Stimulated activated naive CD4-positive, alpha-beta T cell treated with Interleukin-2 at 50 U/mL for 16 hours (primary cell): ENCODE measurements around the gene SUGP1.
"Not testable (repeated sequence)": the region's sequence is repeated elsewhere in the genome, so short reads cannot be mapped to it uniquely, and the experiment has no call there.

Source experiments
- DNase-seq: peaks from one replicate; lab custom pipeline; 2025; lab: John Stamatoyannopoulos, UW

SUGP1 gene

DNA sequence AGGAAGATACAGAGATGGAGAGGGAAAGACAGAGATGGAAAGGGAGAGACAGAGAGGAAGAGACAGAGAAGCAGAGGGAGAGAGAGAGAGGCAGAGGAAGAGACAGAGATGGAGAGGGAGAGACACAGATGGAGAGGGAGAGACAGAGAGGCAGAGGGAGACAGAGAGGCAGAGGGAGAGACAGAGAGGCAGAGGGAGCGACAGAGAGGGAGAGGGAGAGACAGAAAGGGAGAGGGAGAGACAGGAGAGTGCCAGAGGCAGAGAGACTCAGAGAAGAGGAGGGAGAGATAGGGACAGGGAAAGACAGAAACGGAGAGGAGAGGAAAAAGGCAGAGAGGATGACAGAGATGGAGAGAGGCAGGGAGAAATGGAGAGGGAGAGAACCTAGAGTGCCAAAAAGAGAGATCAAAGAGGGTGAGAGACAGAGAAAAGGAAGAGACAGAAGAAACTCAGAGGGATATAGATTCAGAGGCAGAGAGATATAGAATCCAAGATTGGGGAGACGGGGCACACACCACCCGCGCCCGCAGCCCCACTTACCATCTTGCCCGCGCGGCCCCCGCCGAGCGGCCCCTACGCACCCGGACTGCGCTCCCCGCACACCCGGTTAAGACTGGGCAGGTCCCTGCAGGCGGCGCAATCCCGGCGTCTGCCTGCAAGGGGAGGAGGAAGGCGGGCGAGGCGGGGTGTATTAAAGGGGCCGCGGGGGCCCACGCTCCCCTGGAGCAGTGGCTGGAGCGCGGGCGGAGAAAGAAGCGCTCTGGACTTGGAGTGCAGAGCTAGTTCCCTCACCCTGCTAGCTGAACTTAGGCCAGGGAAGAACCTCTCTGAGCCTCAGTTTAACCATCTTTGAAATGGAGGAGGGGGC lies 57.9 kb downstream of the SUGP1 start:
- DNase-seq, result no peak

DNA sequence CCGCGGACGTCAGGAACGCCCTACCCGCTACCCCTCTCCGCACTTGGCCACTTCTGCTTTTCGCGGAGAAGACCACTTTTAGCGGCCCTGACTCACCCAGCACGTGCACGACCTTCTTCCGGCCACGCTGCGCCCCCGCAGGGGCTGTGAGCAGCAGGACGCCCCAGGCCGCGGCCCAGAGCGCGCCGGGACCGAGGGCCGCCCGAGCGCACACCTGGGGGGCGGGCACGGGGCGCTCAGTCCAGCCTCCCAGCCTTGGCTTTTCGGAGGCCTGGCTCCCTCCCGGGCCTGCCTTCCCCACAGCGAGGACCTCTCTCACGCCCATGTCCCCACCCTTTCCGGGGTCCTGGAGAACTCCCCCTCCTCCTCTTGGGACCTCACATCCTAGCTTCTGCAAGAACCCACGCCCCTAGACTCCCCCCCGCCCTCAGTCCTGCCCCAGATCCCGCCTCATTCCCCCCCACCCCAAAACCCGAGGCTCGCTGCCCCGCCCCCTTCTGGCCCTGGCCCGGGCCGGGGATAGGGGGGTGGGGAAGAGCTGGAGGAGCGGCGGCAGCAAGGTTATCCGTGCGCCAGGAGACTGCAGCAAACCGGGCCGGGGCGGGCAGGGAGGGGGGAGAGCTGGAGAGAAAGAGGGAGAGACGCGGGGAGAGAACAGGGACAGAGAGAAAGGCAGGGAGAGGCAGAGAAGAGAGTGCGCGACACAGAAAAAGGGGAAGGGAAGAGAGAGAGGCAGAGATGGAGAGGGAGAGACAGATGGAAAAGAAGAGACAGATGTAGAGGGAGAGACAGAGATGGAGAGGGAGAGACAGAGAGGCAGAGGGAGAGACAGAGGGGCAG lies 58.7 kb downstream of the SUGP1 start:
- no peak for DNase-seq

DNA sequence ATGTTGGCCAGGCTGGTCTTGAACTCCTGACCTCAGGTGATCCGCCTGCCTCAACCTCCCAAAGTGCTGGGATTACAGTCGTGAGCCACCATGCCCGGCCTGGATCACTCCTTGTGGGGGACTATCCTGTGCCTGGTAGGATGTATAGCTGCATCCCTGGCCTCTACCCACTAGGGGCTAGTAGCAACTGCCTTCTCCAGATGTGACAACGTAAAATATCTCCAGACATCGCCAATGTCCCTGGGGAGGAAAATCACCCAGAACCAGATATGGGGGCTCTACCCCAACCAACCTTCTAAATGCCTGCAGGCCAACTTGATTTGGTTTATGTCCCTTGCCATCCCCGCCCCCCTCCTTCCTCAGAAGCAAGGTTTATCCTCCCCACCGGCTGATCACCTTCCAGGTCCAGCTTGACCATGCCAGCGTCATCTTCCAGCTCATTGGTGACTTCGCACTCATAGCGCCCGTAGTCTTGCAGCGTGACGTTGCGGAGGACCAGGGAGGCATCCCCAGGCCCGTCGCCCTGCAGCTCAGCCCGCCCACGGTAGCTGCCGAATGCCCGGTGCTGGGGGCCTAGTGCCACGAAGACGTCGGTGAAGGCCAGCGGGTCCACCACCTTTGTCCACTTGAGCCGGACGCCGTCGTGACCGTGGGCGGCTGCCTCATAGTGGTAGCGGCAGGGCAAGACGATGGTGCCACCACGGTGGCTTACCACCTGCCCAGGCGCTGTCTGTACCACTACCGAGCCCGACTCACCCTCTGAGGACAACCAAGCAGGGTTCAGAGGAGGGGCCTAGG lies 59.7 kb downstream of the SUGP1 start:
- no peak for DNase-seq

DNA sequence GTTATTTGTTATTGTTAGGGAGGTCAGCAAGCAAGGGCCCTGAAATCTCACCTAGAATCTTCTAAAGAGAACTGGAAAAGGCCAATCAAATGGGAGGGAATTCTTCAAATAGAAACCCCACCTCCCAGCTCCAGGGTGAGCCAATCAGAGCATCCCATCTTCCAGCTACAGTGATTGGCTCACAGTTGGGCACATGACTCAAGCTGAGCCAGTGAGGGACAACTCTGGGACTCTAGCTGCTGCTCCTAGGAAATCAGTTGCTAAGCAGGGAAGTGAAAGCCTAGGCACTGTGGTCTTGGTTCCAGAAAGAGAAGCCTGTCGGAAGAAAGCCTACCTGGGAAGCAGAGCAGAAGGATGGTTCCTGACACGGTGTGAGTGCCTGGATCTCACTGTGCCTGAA lies 60.6 kb downstream of the SUGP1 start:
- no peak for DNase-seq

DNA sequence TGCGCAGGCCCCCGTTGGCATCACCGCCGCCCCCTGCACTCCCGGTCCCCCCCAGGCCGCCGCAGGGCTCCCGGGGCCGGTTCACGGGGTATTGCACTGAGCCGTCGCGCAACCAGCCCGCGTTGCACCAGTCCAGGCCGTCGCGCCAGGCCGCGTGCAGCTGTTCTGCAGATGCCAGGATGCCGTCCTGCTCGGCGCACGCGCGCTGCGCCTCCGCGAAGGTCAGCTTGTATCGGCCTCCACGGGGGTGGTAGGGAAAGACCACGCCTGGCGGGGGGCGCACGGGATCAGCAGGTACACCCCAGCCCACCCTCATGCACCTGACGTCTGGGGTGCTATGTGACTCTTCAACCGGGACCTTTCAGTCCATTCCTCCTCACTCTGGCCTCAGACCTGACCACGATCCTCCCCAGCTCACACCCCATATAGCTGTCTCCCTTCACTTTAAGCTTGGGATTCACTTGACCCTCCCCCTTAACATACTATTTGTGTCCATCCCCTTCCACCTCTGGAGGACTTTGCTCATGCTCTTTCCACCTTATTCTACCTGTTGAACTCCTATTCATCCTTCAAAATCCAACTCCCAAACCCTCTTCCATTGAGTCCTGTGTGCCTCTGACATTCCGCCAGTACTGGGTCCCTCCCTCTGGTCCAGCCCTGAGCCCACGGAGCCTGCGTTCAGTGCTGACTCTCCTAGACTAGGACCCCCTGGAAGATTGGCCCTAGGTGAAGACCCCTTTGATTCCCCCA lies 61.5 kb downstream of the SUGP1 start:
- no peak for DNase-seq

DNA sequence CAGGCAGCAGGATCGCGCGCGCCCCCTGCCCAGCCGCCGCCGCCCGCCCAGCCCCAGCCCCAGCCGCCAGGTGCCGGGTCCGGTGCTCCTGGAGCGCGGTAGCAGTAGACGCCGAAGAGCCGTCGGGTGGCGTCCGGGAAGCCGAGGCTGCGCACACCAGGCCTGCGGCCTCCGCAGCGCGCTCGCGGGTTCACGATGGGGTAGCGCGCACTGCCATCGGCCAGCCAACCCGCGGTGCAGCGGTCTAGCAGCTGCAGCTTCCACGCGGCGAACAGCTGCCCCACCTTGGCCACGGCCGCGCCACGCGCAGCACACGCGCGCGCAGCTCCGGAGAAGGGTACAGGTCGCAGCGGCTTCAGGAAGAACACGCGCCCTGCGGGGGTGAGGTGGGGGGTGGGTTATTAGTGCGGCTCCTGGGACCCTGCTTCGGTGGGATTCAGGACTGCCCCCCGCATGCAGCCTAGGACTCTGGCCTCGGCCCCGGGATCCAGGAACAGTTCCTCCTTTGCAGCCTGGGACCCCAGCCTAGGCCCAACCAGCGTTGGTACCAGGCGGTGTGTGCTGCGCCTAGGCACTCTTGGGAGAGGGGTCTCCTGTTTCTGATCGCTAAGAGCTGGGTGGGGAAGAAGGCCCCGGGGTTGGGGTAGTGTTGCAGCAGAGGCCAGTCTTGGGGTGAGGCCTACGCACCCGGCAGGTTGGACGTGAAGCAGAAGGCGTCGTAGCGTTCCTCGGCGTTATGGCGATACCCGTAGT lies 62.3 kb downstream of the SUGP1 start:
- DNase-seq, result no peak

DNA sequence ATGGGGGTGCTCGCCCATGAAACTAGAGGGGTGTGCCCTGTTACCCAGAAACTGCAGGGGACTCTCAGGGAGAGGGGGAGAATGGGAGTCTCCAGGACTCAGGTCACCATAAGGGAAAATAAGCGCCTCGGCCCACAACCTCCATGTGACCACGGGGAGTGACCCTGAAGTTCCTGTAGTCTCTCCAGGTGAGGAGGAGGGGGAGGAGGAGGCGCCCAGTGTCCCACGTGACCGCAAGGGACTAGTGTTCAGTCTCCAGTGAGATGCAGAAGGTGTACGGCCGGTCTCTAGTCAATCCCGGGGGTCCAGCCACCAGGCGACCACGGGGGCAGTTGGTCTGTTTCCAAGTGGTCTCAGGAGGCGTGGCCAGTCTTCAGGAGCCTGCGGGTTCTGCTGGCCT lies 63.2 kb downstream of the SUGP1 start:
- DNase-seq, result no peak

DNA sequence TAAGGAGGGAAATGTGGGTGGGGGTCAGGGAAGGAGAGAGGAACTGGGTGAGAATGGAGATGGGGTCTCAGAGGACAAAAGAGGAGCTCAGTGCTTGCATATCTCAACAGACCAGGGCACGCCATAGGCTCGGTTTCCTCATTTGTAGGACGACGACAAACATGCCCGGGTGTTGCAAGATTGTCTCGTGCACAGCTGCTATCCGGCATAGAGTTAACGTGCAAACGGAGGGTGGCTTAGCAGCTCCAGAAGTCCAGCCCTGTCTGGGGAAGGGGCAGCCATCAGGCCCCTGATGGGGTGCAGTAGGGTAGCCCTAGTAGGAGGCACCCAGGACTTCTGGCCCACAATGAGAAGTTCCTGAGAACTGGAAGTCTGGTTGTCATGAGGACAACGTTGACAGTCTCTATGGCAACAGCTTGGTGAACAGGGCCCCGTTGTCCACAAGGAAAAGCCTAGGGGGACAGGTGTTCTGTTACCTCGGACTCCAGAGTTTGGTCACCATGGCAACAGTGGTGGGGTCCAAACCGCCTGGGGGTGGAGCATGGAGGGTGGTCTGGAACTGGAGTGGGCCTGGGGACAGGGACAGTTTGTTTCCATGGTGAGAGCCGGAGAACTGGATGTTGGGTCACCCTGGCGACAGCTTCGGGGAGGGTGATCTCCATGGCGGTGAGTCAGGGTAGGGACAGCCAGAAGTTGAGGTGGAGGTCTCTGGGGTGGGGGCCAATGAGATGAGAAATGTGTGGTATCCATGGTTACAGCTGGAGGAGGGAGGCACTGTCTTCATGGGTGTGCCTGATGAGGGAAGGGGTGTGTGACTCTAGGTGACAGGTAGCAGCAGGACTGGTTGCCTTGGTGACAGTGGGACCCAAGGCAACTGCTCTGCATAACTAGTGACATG lies 64.0 kb downstream of the SUGP1 start:
- DNase-seq, result no peak

DNA sequence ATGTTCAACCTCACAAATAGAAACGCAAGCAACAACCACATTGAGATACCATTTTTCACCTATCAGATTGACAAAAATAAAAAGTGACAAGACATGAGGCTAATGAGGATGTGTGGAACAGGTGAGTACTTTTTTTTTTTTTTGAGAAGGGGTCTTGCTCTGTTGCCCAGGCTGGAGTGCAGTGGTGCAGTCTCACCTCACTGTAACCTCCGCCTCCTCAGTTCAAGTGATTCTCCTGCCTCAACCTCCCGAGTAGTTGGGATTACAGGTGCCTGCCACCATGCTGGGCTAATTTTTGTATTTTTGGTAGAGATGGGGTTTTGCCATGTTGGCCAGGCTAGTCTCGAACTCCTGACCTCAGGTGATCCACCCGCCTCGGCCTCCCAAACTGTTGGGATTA lies 66.9 kb downstream of the SUGP1 start:
- not testable (repeated sequence) for DNase-seq

DNA sequence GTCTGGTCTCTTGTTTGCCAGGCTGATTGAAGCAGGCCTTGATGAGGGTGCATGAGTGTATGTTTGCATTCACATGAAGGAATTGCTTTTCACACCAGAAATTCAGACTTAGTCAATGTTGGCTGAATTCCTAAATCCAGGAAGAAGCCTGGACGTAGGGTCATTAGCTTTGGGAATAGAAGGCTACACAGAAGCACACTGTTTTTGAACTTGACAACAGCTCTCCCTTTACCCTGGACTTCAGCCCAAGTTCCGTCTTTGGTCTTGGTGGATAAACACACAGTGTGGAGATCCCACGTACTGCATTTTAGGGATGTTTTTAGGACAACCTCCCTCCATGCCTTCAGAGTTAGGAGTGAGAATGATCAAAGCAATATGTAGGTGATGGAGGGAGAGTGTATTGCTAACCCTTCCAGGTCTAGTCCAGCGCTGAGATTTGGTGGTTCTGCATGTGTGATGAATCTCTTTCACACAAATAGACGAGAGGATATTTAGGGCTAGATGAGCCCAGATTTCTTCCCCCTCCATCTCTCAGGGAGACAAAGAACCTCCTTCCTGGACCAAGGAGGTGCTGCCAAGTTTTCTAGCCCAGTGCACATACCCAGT lies 70.0 kb downstream of the SUGP1 start:
- DNase-seq, result no peak

DNA sequence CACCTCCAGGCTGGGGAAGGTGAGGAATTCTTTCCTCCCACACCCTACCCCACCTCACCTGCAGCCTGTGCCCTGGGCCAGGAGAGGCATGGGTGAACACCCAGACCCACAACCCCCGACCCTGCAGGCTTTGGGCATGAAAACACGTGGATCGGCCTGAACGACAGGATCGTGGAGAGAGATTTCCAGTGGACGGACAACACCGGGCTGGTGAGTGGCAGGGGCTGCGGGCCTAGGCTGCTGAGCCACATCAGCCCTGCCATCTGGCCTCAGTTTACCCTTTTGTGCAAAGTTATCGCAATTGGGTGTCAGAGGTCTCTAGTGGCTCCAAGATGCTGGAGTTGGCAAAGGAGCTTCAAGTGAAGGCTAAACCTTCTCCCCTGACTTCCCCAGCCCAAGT lies 79.8 kb downstream of the SUGP1 start:
- DNase-seq, result no peak

DNA sequence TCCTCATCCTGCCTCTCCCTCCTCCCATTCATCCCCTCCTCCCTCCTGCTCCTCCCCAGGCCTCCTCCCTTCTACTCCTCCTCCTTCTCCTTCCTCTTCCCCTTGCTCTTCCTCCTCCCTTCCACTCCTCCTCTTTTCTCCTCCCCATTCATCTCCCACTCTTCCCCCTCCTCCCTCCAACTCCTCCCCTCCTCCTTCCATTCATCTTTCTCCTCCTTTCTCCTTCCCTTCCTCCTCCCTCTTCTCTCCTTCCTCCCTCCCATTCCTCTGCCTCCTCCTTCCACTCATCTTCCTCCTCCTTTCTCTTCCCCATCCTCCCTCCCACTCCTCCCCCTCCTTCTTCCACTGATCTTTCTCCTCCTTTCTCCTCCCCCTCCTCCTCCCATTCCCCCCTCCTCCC lies 80.6 kb downstream of the SUGP1 start:
- DNase-seq, result no peak

DNA sequence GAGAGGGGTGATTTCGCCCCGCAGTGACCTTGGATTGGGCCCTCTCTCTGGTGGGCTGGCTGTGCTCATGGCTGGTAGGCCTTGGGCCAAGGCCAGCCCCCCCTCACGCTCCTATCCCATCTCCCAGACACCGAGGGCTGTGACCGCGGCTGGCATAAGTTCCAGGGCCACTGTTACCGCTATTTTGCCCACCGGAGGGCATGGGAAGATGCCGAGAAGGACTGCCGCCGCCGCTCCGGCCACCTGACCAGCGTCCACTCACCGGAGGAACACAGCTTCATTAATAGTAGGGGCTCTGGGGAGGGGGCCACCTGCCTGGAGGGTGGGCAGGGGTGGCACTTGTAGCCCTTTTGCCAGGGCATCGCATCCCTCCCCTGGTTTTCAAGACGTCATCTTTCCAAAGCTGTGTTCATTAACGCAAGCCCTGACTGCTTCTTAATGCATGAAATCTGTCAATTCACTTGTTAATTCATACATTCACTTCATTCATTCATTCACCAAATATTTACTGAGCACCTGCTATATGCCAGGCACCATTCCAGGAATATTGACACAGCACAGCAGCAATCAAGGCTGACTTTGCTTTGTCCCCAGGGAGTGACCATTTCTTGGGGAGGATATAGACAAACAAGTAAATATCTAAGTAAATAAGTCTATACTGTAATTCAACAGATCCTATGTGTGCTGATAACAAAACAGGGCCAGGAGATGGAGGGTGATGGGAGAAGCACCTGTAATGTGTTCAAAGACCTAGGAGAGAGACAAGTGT lies 82.0 kb downstream of the SUGP1 start:
- no peak for DNase-seq

DNA sequence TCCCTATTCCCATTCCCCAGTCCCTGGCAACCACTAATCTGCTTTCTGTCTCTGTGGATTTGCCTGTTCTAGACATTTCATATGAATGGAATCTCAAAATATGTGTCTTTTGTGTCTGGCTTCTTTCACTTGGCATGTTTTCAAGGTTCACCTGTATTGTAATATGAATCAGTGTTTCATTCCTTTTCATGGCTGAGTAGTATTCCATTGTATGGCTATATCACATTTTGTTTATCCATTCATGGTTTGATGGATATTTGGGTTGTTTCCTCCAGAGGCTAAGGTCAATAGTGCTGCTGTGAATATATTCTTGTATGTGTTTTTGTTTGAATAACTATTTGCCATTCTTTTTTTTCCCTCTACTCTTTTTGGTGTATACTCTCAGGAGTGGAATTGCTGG lies 84.1 kb downstream of the SUGP1 start:
- DNase-seq, result no peak

DNA sequence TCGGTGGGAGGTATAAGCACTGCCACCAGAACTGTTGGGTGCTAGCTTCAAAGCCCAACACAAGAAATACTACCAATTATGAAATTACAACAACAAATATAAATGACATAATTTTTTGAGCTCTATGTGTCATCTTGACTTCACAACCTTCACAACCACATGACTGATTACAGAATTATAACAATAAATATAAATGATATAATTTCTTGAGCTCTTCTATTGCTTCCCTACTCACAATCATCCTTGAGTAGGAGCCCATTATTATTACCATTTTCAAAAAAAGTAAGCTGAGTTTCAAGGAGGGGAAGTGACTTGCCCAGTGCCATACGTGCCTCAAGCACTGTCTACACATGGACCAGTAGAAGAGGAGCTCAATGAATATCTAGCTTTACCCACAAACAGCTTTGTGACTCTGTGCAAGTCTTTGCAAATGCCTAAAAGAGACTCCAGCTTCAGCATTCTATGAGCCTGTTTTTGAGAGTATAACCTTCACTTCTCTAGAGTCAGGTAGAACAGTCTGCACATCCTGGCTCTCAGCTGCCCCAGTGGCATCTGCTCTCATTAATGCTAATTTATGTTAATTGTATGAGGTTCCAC lies 86.0 kb downstream of the SUGP1 start:
- no peak for DNase-seq

DNA sequence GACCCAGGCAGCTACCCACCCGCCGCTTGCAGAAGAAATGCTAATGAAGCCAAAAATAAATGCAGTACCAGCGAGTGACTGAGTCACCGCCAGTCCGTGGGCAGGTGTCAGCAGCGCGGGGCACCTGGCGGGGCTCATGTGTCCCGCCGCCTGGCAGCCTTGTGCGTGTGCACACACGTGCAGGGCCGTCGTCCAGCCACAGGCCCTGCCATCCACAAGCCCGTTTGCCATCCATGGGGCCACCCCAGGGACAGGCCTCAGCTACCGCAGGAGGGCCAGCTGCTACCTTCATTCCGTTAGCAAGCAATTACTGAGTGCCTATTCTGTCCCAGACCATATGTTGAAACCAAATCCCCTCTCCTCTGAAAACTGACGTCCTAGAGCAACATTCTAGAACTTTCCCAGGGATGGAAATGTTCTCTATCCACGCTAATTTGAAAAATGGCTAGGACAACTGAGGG lies 88.0 kb downstream of the SUGP1 start:
- no peak for DNase-seq

DNA sequence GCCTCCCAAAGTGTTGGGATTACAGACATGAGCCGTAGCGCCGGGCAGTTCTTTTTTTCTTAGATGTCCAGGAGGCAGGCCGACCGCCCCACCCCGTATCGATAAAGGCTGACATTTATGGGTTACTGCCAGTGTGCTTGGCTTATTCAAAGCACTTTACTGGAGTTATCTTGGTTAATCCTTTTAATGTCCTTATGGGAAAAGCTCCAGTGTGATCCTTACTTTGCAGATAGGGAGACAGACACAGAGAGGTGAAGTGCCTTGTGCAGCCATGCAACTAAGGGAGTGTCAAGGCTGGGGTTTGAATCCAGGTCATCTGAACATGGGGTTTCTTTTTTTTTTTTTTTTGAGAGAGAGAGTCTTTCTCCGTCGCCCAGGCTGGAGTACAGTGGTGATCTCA lies 89.3 kb downstream of the SUGP1 start:
- no peak for DNase-seq

DNA sequence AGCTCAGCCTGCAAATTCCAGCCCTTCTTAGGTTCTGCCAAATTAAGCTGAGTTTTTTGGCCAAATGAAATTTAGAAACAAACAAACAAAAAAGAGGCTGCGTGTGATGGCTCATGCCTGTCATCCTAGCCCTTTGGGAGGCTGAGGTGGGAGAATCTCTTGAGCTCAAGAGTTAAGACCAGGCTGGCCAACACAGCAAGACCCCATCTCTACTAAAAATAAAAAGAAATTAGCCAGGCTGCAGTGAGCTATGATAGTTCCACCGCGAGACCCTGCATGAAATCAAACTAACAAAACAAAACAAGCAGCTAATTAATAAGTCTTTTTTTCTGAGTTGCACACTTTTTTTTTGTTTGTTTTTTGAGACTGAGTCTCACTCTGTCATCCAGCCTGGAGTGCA lies 90.6 kb downstream of the SUGP1 start:
- no peak for DNase-seq
